Liver (tissue), 2 donors: Measurements from ENCODE around the gene MTURN.

Experiments
- EGR1 ChIP-seq, 2 donors: IDR thresholded peaks; 2 replicates each; pipeline ENCODE4 v1.6.1; 2016 to 2018; ENCODE audit warnings: antibody characterized with exemption in 2 of 2, low read depth in 2 of 2
- JUND ChIP-seq, 2 donors: IDR thresholded peaks; 2 replicates each; pipeline ENCODE4 v1.6.1; 2016; ENCODE audit warnings: antibody characterized with exemption in 2 of 2
- donor health status: healthy.

- TF ChIP-seq JUND (IDR thresholded peaks at IDR 0.05) (no peak), EGR1 (IDR thresholded peaks at IDR 0.05; ENCODE audit: low read depth in 2 of 2) (no peak)
Measured at GRCh38 chr7:30157204-30157603, 22.4 kb downstream of the MTURN start.
